Liver (tissue), 9 donors: ENCODE measurements around the gene ARL13B. TPM values are rescaled to one million over a fixed set of nuclear protein-coding genes. Genes with fewer than 3 reads are reported as not detected.

Source experiments
- DNase-seq: peaks from one replicate; pipeline ENCODE4 v3.0.0-alpha.2; 2017; ENCODE audit warnings: low spot score
- H3K27ac ChIP-seq, 2 donors: one replicate each; pipeline ENCODE4 v1.7.0; 2013; ENCODE audit warnings: inconsistent platforms in 2 of 2, low read length in 2 of 2, control low read depth in 1 of 2, low read depth in 1 of 2, mild to moderate bottlenecking in 1 of 2
- H3K27me3 ChIP-seq, 4 donors: one replicate each; pipeline versions ENCODE4 v1.6.1 to v1.7.0; 2013; ENCODE audit warnings: low read length in 3 of 4, inconsistent platforms in 1 of 4, mild to moderate bottlenecking in 1 of 4, moderate library complexity in 1 of 4; ENCODE audit not compliant: control insufficient read depth in 4 of 4, insufficient read depth in 4 of 4
- H3K36me3 ChIP-seq, 4 donors: one replicate each; pipeline versions ENCODE4 v1.6.1 to v1.7.0; 2013; ENCODE audit warnings: low read length in 3 of 4, mild to moderate bottlenecking in 3 of 4, low read depth in 1 of 4, moderate library complexity in 1 of 4; ENCODE audit not compliant: control insufficient read depth in 4 of 4, insufficient read depth in 3 of 4
- H3K4me1 ChIP-seq, 4 donors: one replicate each; pipeline versions ENCODE4 v1.6.1 to v1.7.0; 2013; ENCODE audit warnings: low read length in 3 of 4, mild to moderate bottlenecking in 3 of 4, moderate library complexity in 1 of 4; ENCODE audit not compliant: control insufficient read depth in 4 of 4, insufficient read depth in 4 of 4
- H3K4me3 ChIP-seq, 3 donors: one replicate each; pipeline versions ENCODE4 v1.6.1 to v1.7.0; 2013; ENCODE audit warnings: low read length in 3 of 3, control low read depth in 1 of 3, low read depth in 1 of 3, mild to moderate bottlenecking in 1 of 3
- H3K9ac ChIP-seq, 2 donors: one replicate each; pipeline ENCODE4 v1.7.0; 2013; ENCODE audit warnings: low read length in 2 of 2, mild to moderate bottlenecking in 2 of 2, moderate library complexity in 2 of 2, control low read depth in 1 of 2, low read depth in 1 of 2
- H3K9me3 ChIP-seq, 4 donors: one replicate each; pipeline versions ENCODE4 v1.6.1 to v1.7.0; 2013; ENCODE audit warnings: low read length in 3 of 4; ENCODE audit not compliant: control insufficient read depth in 4 of 4
- ATF3 ChIP-seq: IDR thresholded peaks from 2 replicates; pipeline ENCODE4 v1.6.1; 2016; ENCODE audit warnings: antibody characterized with exemption
- CTCF ChIP-seq: fragments of 150-350 bp; IDR thresholded peaks from 2 replicates; pipeline ENCODE4 v1.5.1; 2017; ENCODE audit warnings: improper control_type of control experiment, low read depth, low read length; ENCODE audit not compliant: missing input control
- EGR1 ChIP-seq, 2 donors: IDR thresholded peaks; 2 replicates each; pipeline ENCODE4 v1.6.1; 2016 to 2018; ENCODE audit warnings: antibody characterized with exemption in 2 of 2, low read depth in 2 of 2
- FOXA1 ChIP-seq: IDR thresholded peaks from 2 replicates; pipeline ENCODE4 v1.6.1; 2016; ENCODE audit warnings: antibody characterized with exemption
- FOXA2 ChIP-seq: IDR thresholded peaks from 2 replicates; pipeline ENCODE4 v1.6.1; 2016; ENCODE audit warnings: antibody characterized with exemption
- GABPA ChIP-seq, 2 donors: IDR thresholded peaks in 1 of 2; conservative IDR thresholded peaks in 1 of 2; 2 replicates each; pipeline ENCODE4 v1.6.1; 2016; ENCODE audit warnings: antibody characterized with exemption in 2 of 2, mild to moderate bottlenecking in 1 of 2, moderate library complexity in 1 of 2
- HNF4A ChIP-seq, 2 donors: conservative IDR thresholded peaks; 2 replicates each; pipeline ENCODE4 v1.6.1; 2016; ENCODE audit warnings: antibody characterized with exemption in 2 of 2, mild to moderate bottlenecking in 2 of 2
- HNF4G ChIP-seq: IDR thresholded peaks from 2 replicates; pipeline ENCODE4 v1.6.1; 2016; ENCODE audit warnings: antibody characterized with exemption
- MAX ChIP-seq: IDR thresholded peaks from 2 replicates; pipeline ENCODE4 v1.6.1; 2016; ENCODE audit warnings: antibody characterized with exemption
- NR2F2 ChIP-seq: IDR thresholded peaks from 2 replicates; pipeline ENCODE4 v1.6.1; 2016; ENCODE audit warnings: antibody characterized with exemption
- RAD21 ChIP-seq, 2 donors: IDR thresholded peaks; 2 replicates each; pipeline ENCODE4 v1.6.1; 2016; ENCODE audit warnings: antibody characterized with exemption in 2 of 2, mild to moderate bottlenecking in 2 of 2
- RXRA ChIP-seq, 2 donors: IDR thresholded peaks; 2 replicates each; pipeline ENCODE4 v1.6.1; 2017 to 2018; ENCODE audit warnings: antibody characterized with exemption in 2 of 2, mild to moderate bottlenecking in 1 of 2
- SP1 ChIP-seq: IDR thresholded peaks from 2 replicates; pipeline ENCODE4 v1.6.1; 2018; ENCODE audit warnings: antibody characterized with exemption, mild to moderate bottlenecking
- TAF1 ChIP-seq: conservative IDR thresholded peaks from 2 replicates; pipeline ENCODE4 v1.6.1; 2016; ENCODE audit warnings: antibody characterized with exemption, mild to moderate bottlenecking
- YY1 ChIP-seq: IDR thresholded peaks from 2 replicates; pipeline ENCODE4 v1.6.1; 2016; ENCODE audit warnings: antibody characterized with exemption, mild to moderate bottlenecking
- ZBTB33 ChIP-seq: IDR thresholded peaks from 2 replicates; pipeline ENCODE4 v1.6.1; 2016; ENCODE audit warnings: antibody characterized with exemption
- WGBS: extraction: QIAGEN DNeasy Blood & Tissue Kit; methylation state at CpG from one replicate; pipeline ENCODE4 v1.1.7; 2013; 5-methylcytosine and 5-hydroxymethylcytosine counted together
- polyA plus RNA-seq, 2 donors: library from polyadenylated mRNA; stranded (reverse) in 1 of 2; unstranded in 1 of 2; fragments of 200-250 nt in 1 of 2; fragments of >200 nt in 1 of 2; fragmentation: Nextera tagmentation in 1 of 2; extraction: Ambion mirVana in 1 of 2; gene quantifications; one replicate each; pipeline versions ENCODE4 v1.2.1 to v1.2.3, GENCODE V29; 2013 to 2015
- total RNA-seq, 2 donors: library from RNA; depleted of rRNA; stranded (reverse); fragments of >200 nt; gene quantifications; one replicate each; pipeline ENCODE4 v1.2.3, GENCODE V29; 2014
- donor health status: healthy.
- donor health status: healthy.
- donor health status: healthy.
- donor health status: healthy.
- donor health status: healthy.

The ARL13B gene
- total and polyA plus RNA-seq, 4 donors, result 3.0 to 5.8 (median 3.5) TPM

- no peaks in the 10 kb centered on the region for H3K9me3 ChIP-seq
- H3K27ac ChIP-seq, result no peak overlapping the region
- WGBS, result 92% methylated on average over 2 of the region's 2 CpGs
- H3K27me3 ChIP-seq, result no peaks in the 10 kb centered on the region
- TF ChIP-seq EGR1 (IDR thresholded peaks at IDR 0.05; ENCODE audit: low read depth in 2 of 2) (no peak), NR2F2 (no peak), FOXA1 (no peak), SP1 (no peak), HNF4G (no peak), TAF1 (no peak), ZBTB33 (no peak), RAD21 (IDR thresholded peaks at IDR 0.05) (no peak), YY1 (no peak), RXRA (IDR thresholded peaks at IDR 0.05) (no peak), HNF4A (conservative IDR thresholded peaks at IDR 0.05) (no peak), GABPA (IDR thresholded peaks at IDR 0.05 in 1 of 2, conservative IDR thresholded peaks at IDR 0.05 in 1 of 2) (no peak)
- no peak for DNase-seq
- no peak overlapping the region for H3K9ac ChIP-seq
- H3K36me3 ChIP-seq, result no peaks in the 10 kb centered on the region
- no peak overlapping the region for H3K4me3 ChIP-seq
- no peaks in the 10 kb centered on the region for H3K4me1 ChIP-seq
Measured at GRCh38 chr3:94019659-94020058, 39.7 kb downstream of the ARL13B start.

- Histone ChIP-seq H3K4me3 (no peak overlapping the region), H3K27me3 (no peaks in the 10 kb centered on the region), H3K27ac (no peak overlapping the region), H3K9ac (no peak overlapping the region), H3K36me3 (no peaks in the 10 kb centered on the region), H3K4me1 (no peaks in the 10 kb centered on the region), H3K9me3 (no peaks in the 10 kb centered on the region)
- TF ChIP-seq RXRA (IDR thresholded peaks at IDR 0.05) (no peak), NR2F2 (no peak), ZBTB33 (no peak), CTCF (no peak), ATF3 (no peak), MAX (no peak), YY1 (no peak), FOXA1 (no peak), FOXA2 (no peak), HNF4A (conservative IDR thresholded peaks at IDR 0.05) (no peak), TAF1 (no peak), HNF4G (no peak)
- no peak for DNase-seq
- 85% methylated on average over 3 of the region's 3 CpGs for WGBS
Measured at GRCh38 chr3:94020293-94020692, 40.3 kb downstream of the ARL13B start.
